ENCODE measurements around the gene MVB12B.

The MVB12B gene

DNA sequence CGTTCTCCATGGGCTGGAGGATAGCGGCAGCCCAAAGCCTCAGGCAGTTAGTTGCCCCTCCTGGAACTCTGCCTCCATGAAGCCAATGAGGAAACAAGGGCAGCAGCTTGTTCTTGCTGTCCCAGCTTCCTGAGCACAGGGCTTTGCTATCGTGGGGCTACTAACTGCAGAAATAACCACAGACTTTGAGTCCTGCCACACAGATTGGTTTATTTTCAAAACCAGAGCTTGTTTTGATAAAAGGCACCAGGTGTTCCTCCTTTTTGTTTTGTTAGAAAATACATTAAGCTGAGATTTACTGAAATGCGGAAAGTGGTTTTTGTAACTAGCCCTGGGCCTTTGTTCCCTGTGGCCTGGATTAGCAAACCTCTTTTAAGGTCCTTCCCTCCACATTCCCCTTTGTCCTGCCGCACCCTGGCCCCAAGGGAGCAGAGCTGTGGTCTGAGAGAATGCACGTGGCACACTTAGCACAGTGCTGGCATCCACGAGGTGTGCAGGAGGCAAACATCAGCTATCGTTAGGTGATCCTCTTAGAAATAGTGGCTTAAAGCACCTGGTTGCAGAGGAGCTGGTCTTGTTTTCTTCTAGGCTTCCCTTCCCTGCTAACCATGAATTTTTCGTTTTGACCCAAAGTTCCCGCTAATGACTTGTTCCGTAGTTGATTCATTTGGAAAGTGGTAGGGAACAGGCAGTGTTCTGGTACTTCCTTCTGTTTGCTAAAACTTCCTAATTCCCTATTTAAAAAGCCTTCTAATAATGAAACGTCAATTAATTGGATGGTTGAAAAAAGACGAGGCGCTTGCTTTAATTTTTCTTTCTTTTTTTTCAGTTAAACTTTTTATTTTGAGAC, 21.5 kb downstream of the MVB12B start:
- peaks cover 14% of the 10 kb centered on the region for H3K4me1 ChIP-seq (ENCODE audit: insufficient read depth, poor library complexity, severe bottlenecking)
- H3K9me3 ChIP-seq (ENCODE audit: severe bottlenecking), result no peaks in the 10 kb centered on the region
- no peaks in the 10 kb centered on the region for H3K36me3 ChIP-seq (ENCODE audit: low read depth)
- H3K27ac ChIP-seq (ENCODE audit: poor library complexity, severe bottlenecking), result no peak overlapping the region
- ATAC-seq (ENCODE audit: low read depth), result no peak
- TF ChIP-seq CTCF (IDR thresholded peaks at IDR 0.05; ENCODE audit: poor library complexity, severe bottlenecking), result no peak
- no peak overlapping the region for H3K4me3 ChIP-seq (ENCODE audit: severe bottlenecking)
- DNase-seq (ENCODE audit: low spot score), result no peak
- no peaks in the 10 kb centered on the region for H3K27me3 ChIP-seq (ENCODE audit: insufficient read depth, poor library complexity, severe bottlenecking)

- DNase-seq (ENCODE audit: low spot score), result no peak
- H3K9me3 ChIP-seq (ENCODE audit: severe bottlenecking), result no peaks in the 10 kb centered on the region
- H3K4me3 ChIP-seq (ENCODE audit: severe bottlenecking), result no peak overlapping the region
- peak; percentile 58 for ATAC-seq (ENCODE audit: low read depth)
- H3K36me3 ChIP-seq (ENCODE audit: low read depth), result no peaks in the 10 kb centered on the region
- no peaks in the 10 kb centered on the region for H3K27me3 ChIP-seq (ENCODE audit: insufficient read depth, poor library complexity, severe bottlenecking)
- peaks cover 14% of the 10 kb centered on the region for H3K4me1 ChIP-seq (ENCODE audit: insufficient read depth, poor library complexity, severe bottlenecking)
- H3K27ac ChIP-seq (ENCODE audit: poor library complexity, severe bottlenecking), result no peak overlapping the region
- TF ChIP-seq CTCF (IDR thresholded peaks at IDR 0.05; ENCODE audit: poor library complexity, severe bottlenecking), result no peak
Measured at GRCh38 chr9:126348911-126349550, 22.4 kb downstream of the MVB12B start.

DNA sequence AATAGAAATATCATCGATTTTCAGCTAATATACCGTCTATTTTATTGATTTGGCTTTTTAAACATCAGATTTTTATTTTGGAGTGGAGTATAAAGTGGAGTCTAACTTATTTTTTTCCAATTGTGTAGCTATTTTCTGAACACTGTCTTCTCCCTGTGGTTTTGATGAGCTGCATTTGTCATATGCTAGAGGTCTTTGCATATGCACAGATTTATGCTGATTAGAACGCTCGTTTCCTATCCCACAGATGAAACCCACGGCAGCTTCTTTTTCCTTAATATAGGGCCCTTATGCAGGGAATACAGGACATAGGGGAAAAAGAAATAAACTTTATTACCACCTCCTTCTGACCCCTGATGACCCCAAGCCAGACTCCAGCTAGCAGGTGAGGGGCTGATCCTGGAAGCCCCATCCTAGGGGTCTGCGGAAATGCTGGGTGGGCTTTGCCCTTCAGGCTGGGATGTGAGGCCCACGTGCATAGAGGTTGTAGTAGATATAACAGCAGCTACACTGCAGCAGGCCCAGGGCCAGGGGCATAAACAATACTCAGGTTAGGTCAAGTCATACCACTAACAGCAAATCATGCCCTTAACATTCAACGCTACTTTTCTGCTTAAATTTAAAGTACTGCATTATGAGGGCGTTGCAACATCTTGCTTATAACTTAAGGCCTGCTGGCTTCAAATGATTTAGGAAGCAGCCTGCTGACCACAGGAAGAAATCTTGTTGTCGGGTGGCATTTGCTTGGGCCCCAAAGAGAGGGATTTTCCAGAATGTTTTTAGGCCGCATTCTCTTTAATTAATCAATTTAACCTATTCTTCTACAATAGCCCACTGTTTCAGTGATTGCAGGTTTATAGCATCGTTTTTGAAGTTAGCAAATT, 28.5 kb downstream of the MVB12B start:
- Histone ChIP-seq H3K27ac (ENCODE audit: poor library complexity, severe bottlenecking) (no peak overlapping the region), H3K4me1 (ENCODE audit: insufficient read depth, poor library complexity, severe bottlenecking) (peaks cover 5% of the 10 kb centered on the region), H3K36me3 (ENCODE audit: low read depth) (no peaks in the 10 kb centered on the region), H3K9me3 (ENCODE audit: severe bottlenecking) (no peaks in the 10 kb centered on the region), H3K4me3 (ENCODE audit: severe bottlenecking) (no peak overlapping the region), H3K27me3 (ENCODE audit: insufficient read depth, poor library complexity, severe bottlenecking) (no peaks in the 10 kb centered on the region)
- DNase-seq (ENCODE audit: low spot score) (no peak), ATAC-seq (ENCODE audit: low read depth) (no peak)
- TF ChIP-seq CTCF (IDR thresholded peaks at IDR 0.05; ENCODE audit: poor library complexity, severe bottlenecking), result no peak

- no peak for DNase-seq (ENCODE audit: low spot score)
- Histone ChIP-seq H3K4me1 (ENCODE audit: insufficient read depth, poor library complexity, severe bottlenecking) (peaks cover 5% of the 10 kb centered on the region), H3K27ac (ENCODE audit: poor library complexity, severe bottlenecking) (peak overlapping the region; percentile 10), H3K9me3 (ENCODE audit: severe bottlenecking) (peaks cover 17% of the 10 kb centered on the region), H3K4me3 (ENCODE audit: severe bottlenecking) (no peak overlapping the region), H3K27me3 (ENCODE audit: insufficient read depth, poor library complexity, severe bottlenecking) (no peaks in the 10 kb centered on the region), H3K36me3 (ENCODE audit: low read depth) (peaks cover 9% of the 10 kb centered on the region; the same call in 1 of the 2 replicates)
- peak; percentile 66 for ATAC-seq (ENCODE audit: low read depth)
- TF ChIP-seq CTCF (IDR thresholded peaks at IDR 0.05; ENCODE audit: poor library complexity, severe bottlenecking), result no peak
Measured at GRCh38 chr9:126357074-126357473, 30.4 kb downstream of the MVB12B start.

Data from RWPE2 (cell line).